ACC112 (cell line): ENCODE data around the gene DYNLRB1.

Experiments
- H2AFZ ChIP-seq: fragments of 200-600 bp; sonication (generic); one replicate; pipeline ENCODE4 v1.6.0; 2017; ENCODE audit warnings: antibody characterized with exemption, low read length; ENCODE audit not compliant: unreplicated experiment
- H3K27ac ChIP-seq: fragments of 200-600 bp; sonication (generic); 2 replicates; pipeline ENCODE4 v1.5.1; 2014; ENCODE audit warnings: low read depth, mild to moderate bottlenecking, antibody characterized with exemption, low read length, moderate library complexity
- H3K27me3 ChIP-seq: fragments of 200-600 bp; sonication (generic); 2 replicates; pipeline ENCODE4 v1.6.1; 2014; ENCODE audit warnings: mild to moderate bottlenecking, antibody characterized with exemption, low read length, moderate library complexity, mixed read lengths; ENCODE audit not compliant: insufficient read depth
- H3K36me3 ChIP-seq: fragments of 200-600 bp; sonication (generic); 2 replicates; pipeline ENCODE4 v1.6.1; 2016; ENCODE audit warnings: mild to moderate bottlenecking, antibody characterized with exemption, low read length, moderate library complexity, mixed read lengths; ENCODE audit not compliant: insufficient read depth
- H3K4me1 ChIP-seq: fragments of 200-600 bp; sonication (generic); one replicate; pipeline ENCODE4 v1.6.1; 2016; ENCODE audit warnings: low read length, mixed read lengths; ENCODE audit not compliant: insufficient read depth, unreplicated experiment, control insufficient read depth
- H3K4me3 ChIP-seq: fragments of 200-600 bp; sonication (generic); 2 replicates; pipeline ENCODE4 v1.5.1; 2014; ENCODE audit warnings: mild to moderate bottlenecking, low read depth, low read length
- H3K79me2 ChIP-seq: fragments of 200-600 bp; sonication (generic); one replicate; pipeline ENCODE4 v1.6.0; 2016; ENCODE audit warnings: low read length; ENCODE audit not compliant: control insufficient read depth, unreplicated experiment, insufficient read depth

Gene DYNLRB1

GRCh38 chr20:34534391-34535165 lies 18.4 kb downstream of the DYNLRB1 start:
- Histone ChIP-seq H3K36me3 (peaks cover 32% of the 10 kb centered on the region; the same call in 1 of the 2 replicates), H3K79me2 (peaks cover 3% of the 10 kb centered on the region), H3K27ac (no peak overlapping the region), H2AFZ (no peak overlapping the region), H3K4me3 (no peak overlapping the region), H3K4me1 (no peaks in the 10 kb centered on the region), H3K27me3 (no peaks in the 10 kb centered on the region)

DNA sequence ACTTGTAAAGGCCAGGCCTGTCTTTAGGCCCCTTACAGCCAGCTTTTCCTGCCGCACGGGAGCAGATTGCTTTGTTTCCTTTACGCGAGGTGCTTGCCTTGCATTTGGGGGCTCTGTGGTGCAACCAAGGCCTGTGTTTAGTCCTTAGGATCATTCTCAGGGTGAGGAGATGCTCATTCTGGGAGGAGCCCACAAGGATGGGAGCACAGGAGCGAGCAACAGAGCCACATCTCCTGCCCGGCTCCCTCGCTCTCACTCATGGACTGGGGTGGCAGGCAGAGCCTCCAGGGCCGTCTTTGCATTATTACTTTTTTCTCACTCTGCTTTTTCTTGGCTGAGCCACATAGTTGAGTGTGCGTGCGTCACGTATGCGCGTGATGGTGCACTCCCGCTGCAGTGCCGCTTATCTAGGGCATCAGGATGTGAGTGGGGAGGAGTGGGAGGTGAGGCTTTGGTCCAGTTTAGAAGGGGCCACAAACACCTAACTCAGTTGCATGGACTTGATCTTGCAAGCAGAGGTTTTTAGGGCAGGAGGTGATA lies 19.1 kb downstream of the DYNLRB1 start:
- no peak overlapping the region for H3K4me3 ChIP-seq

DNA sequence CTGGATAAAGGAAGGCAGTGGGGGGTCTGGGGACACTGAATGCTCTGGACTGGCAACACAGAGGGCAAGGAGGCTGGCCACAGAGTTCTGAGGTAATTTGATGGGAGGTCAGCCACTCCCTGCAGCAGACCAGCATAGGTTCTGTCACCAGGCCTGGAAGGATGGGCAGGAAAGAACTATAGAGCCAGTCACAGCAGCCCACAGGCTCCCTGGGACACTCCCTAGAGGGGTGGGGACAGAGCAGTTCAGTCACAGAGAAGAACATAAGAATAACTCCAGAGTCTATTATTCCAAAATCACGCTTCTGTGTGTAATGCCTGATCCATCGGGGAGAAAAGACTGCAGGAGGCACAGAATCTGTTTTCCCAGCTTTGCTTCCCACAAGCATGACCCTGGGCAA lies 19.6 kb downstream of the DYNLRB1 start:
- Histone ChIP-seq H3K79me2 (peaks cover 3% of the 10 kb centered on the region), H3K4me1 (no peaks in the 10 kb centered on the region), H2AFZ (no peak overlapping the region), H3K36me3 (peaks cover 24% of the 10 kb centered on the region; the same call in 1 of the 2 replicates), H3K27me3 (no peaks in the 10 kb centered on the region), H3K4me3 (no peak overlapping the region), H3K27ac (no peak overlapping the region)

More for the DNA sequence above, 19.1 kb downstream of the DYNLRB1 start:
- Histone ChIP-seq H3K27ac (no peak overlapping the region), H3K4me1 (no peaks in the 10 kb centered on the region), H3K36me3 (peaks cover 25% of the 10 kb centered on the region; the same call in 1 of the 2 replicates), H3K79me2 (peaks cover 3% of the 10 kb centered on the region), H2AFZ (no peak overlapping the region), H3K27me3 (no peaks in the 10 kb centered on the region)

DNA sequence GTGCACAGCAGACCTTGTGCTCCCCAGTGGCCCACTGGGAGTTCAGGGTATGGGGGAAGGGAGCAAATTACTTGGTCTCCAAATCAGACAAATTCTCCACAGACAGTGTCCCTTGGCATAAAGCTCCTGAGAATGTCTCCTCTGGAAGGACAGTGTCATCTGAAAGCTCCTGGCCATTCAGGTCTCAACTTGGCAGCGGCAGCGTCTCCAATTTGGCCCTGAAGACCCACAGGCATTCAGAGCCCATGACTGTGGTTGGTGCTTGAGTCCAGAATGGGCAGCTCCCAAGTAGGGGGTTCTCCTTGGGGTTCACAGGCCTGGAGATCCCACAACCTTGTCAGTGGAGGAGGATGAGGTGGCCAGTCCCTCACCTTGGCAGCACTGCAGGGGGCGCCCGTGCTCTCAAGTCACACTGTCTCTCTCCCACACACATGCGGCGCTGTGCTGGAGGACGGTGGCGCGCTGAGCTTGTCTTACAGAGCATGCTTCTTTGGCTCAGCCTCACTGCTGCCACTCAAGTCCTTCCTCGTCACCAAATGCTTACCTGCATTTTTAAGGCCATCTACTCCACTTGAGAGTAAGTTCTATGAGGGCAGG lies 20.7 kb downstream of the DYNLRB1 start:
- Histone ChIP-seq H3K4me3 (no peak overlapping the region), H3K27me3 (no peaks in the 10 kb centered on the region), H2AFZ (no peak overlapping the region), H3K36me3 (peaks cover 27% of the 10 kb centered on the region; the same call in 1 of the 2 replicates), H3K4me1 (no peaks in the 10 kb centered on the region), H3K79me2 (peaks cover 3% of the 10 kb centered on the region), H3K27ac (no peak overlapping the region)

- H3K27me3 ChIP-seq: no peaks in the 10 kb centered on the region
- H3K79me2 ChIP-seq: no peaks in the 10 kb centered on the region
- H3K36me3 ChIP-seq: peaks cover 24% of the 10 kb centered on the region; the same call in 1 of the 2 replicates
- no peak overlapping the region for H2AFZ ChIP-seq
- no peak overlapping the region for H3K27ac ChIP-seq
- no peaks in the 10 kb centered on the region for H3K4me1 ChIP-seq
- no peak overlapping the region for H3K4me3 ChIP-seq
Measured at GRCh38 chr20:34537651-34538050, 21.4 kb downstream of the DYNLRB1 start.

GRCh38 chr20:34538671-34539123 lies 22.5 kb downstream of the DYNLRB1 start:
- Histone ChIP-seq H3K27me3 (no peaks in the 10 kb centered on the region), H3K79me2 (no peaks in the 10 kb centered on the region), H3K4me1 (no peaks in the 10 kb centered on the region), H2AFZ (no peak overlapping the region), H3K27ac (no peak overlapping the region), H3K4me3 (no peak overlapping the region), H3K36me3 (peaks cover 21% of the 10 kb centered on the region; the same call in 1 of the 2 replicates)

GRCh38 chr20:34539756-34540155 lies 23.5 kb downstream of the DYNLRB1 start:
- Histone ChIP-seq H3K27me3 (no peaks in the 10 kb centered on the region), H3K79me2 (no peaks in the 10 kb centered on the region), H3K36me3 (peaks cover 19% of the 10 kb centered on the region; the same call in 1 of the 2 replicates), H3K4me3 (no peak overlapping the region), H2AFZ (no peak overlapping the region), H3K4me1 (no peaks in the 10 kb centered on the region), H3K27ac (no peak overlapping the region)

GRCh38 chr20:34540596-34541263 lies 24.5 kb downstream of the DYNLRB1 start:
- peaks cover 10% of the 10 kb centered on the region; the same call in 1 of the 2 replicates for H3K36me3 ChIP-seq
- no peaks in the 10 kb centered on the region for H3K4me1 ChIP-seq
- H3K27ac ChIP-seq: no peak overlapping the region

GRCh38 chr20:34541264-34541901 lies 25.2 kb downstream of the DYNLRB1 start:
- H2AFZ ChIP-seq: no peak overlapping the region
- H3K79me2 ChIP-seq: no peaks in the 10 kb centered on the region
- H3K27me3 ChIP-seq: no peaks in the 10 kb centered on the region
- no peak overlapping the region for H3K4me3 ChIP-seq
- peaks cover 10% of the 10 kb centered on the region; the same call in 1 of the 2 replicates for H3K36me3 ChIP-seq
- H3K4me1 ChIP-seq: no peaks in the 10 kb centered on the region
- no peak overlapping the region for H3K27ac ChIP-seq

More at GRCh38 chr20:34540596-34541263, 24.5 kb downstream of the DYNLRB1 start:
- no peak overlapping the region for H3K4me3 ChIP-seq
- H2AFZ ChIP-seq: no peak overlapping the region
- no peaks in the 10 kb centered on the region for H3K27me3 ChIP-seq
- no peaks in the 10 kb centered on the region for H3K79me2 ChIP-seq

GRCh38 chr20:34541917-34542316 lies 25.7 kb downstream of the DYNLRB1 start:
- no peaks in the 10 kb centered on the region for H3K4me1 ChIP-seq
- H3K27me3 ChIP-seq: no peaks in the 10 kb centered on the region
- H3K36me3 ChIP-seq: peaks cover 8% of the 10 kb centered on the region; the same call in 1 of the 2 replicates
- H2AFZ ChIP-seq: no peak overlapping the region
- no peak overlapping the region for H3K4me3 ChIP-seq
- no peaks in the 10 kb centered on the region for H3K79me2 ChIP-seq
- H3K27ac ChIP-seq: no peak overlapping the region
